Dermis blood vessel endothelial cell (primary cell): ENCODE measurements around the gene ANO4. TPM values are rescaled to one million over a fixed set of nuclear protein-coding genes. Genes with fewer than 3 reads are reported as not detected.

Experiments used
- DNase-seq: peaks from one replicate; pipeline ENCODE4 v3.0.0; 2010
- total RNA-seq: library from RNA; depleted of rRNA; stranded (reverse); fragments of >200 nt; gene quantifications from 2 replicates; pipeline ENCODE4 v1.2.3, GENCODE V29; 2014

ANO4 gene
- total RNA-seq, 1 donor from 2014 or later: 0.85 TPM

DNA sequence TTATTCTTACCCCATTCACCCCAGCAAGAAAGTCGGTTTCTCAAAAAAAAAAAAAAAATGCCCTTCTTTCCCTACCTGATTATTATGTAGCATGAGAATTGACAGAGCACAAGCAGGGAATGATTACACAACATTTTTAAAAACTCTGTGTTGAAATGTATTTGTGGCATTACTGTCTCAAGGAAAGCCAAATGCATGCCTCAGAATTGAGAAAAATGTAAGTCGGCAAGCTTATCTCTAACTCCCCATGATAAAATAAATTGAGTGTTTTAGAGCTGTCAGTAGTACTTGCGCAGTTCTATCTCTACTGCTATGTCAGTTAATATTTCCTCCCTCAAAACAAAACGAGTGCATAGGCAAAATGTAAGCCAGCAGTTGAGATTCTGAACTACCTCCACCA is 25.7 kb downstream of the ANO4 start:
- no peak for DNase-seq

DNA sequence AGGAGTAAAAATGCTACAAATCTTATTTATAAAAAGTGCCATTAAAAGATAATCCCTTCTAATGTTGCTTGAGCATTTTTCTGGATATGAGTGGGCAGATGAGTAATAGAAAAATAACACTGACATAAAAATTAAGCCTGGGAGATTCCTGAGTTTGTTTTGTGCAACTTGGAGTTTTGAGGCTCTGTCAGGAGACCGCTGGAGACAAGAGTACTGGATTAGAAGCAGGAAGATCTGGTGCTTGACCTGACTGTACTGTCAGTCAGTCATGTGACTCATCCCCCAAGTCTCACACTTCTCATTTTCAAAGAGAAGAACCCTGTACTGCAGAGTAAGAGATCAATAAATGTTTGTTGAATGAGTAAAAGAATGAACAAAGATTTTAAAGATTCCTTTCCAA is 29.4 kb downstream of the ANO4 start:
- no peak for DNase-seq

DNA sequence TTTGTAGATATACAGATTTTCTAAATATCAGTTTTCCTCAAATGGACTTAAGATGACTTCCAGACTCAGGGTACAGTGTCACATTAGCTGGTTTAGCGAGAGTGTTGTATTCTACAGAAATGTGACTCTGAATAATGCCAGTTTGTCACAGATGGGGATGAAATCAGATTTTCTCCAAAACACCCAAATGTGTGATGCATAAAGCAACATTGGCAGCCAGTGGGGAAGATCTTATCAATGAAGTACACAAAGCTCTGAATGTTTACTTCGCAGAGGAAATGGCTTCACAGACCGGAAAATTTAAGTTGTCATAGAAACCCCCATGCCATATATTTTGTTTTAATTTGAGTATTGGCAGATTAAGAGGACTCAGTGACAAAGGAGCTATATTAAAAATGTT is 29.9 kb downstream of the ANO4 start:
- no peak for DNase-seq

DNA sequence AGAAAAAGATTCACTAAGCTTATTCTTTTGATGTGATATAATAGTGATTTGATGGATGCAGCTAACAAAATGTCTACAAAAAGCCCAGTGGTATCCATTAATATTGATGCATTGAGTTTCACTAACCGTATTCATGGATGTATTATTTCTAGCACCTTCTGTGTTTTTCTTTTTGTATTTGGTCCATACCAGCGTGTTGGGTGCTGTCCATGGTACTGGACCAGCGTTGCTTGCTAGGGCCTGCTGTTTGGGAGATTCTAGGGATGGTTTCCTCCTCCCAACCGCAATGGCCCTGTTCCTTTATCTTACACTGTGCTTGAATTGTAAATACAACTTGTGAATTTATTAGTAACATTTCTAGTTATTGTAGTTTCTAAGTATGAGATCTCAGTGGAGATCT is 31.7 kb downstream of the ANO4 start:
- peak; percentile 33 for DNase-seq

DNA sequence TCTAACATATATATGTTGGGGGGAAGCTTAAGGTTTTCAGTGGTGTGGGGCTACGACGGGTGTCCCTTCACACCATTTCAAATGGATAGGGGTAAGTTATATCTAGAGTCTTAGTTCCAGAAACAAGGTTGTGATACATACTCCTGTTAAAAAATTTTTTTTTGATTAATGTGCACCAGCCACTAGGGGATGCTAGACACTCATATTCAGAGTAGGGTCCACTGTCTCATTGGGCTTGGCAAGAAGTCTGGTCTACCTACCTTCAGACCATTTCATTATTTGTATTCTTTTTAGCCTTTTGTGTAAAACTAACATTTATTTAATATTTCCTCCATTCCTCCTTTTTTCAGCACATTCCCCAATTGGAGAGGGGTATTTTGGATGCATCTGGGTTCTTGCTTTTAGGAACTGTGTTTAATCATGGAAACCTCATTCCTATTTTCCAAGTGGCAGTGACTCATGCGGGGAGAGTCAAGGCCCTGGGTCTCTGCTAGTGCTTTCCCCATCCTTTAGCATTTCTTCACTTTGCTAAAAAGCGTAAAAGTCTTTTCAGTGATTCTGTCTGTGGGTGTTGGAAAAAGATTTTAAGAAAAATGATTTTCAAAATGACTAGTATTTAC is 33.4 kb downstream of the ANO4 start:
- DNase-seq: no peak

DNA sequence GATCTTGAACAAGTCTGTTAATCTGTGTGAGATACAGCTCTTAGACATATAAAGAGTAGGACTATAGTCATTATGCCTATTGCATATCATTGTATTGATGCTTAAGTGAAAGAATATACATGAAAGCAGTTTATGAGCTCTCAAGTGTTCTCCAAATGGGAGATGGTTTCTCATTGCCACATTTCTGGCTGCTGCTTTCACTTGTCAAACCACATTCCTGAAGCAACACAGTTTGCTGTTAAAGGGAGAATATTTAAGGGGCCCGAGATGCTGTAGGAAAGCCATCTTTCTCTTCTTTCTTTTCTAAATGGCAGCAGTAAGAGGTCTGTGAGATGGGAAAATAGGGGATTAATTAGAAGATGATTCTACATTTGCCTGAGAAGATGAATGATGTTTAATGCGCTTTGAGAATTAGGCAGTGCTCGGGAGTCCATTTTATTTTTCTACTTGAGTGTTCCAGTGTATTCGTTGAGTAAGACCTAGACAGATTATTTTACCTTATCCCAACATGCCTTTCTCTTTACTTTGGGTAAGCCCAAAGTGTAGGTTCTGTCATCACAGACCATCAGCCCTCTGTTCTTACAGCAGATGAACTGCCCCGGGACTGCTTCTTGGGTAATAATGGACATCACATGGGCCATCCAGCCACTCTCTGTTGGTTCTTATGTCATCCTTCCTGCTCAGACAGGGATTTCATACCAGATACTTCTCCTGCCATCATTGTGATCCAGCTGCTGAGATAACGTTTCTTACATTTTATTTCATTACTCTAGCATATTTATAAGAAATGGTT is 35.6 kb downstream of the ANO4 start:
- no peak for DNase-seq

DNA sequence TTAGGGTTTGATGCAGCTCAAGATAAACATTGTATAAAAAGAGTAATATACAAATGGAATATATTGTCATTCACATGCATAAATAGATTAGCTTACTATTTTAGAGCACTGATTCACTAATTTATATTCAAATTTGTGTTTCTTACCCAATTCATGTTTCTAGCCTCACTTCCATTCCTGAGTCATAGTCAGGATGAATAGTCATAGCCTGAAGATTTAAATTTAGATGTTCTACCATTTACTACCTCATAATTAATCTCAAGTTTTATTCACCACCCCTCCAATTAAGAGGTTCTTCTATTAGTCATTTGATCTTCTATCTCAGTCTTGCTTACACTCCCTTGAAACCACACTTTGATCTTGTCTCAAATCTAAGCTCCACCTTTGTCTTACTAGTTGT is 38.7 kb downstream of the ANO4 start:
- DNase-seq: no peak

DNA sequence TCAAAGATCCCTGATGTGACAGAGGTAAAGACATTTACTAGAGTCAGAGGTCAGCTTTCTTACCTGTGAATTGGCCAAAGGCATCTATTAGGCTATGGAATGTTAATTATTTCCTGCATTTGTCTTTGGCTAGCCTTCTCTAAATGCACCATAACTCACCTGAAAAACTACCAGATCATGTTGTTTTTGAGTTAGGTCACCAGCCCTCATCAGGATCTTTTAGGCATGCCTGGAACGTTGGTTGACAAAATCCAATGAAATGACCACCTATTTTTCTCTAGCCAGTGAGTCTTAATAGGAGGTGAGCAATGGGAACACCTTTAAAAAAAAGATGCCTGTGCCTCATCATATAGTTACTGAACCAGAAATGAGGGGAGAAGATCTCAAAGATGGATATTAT is 46.2 kb downstream of the ANO4 start:
- no peak for DNase-seq

DNA sequence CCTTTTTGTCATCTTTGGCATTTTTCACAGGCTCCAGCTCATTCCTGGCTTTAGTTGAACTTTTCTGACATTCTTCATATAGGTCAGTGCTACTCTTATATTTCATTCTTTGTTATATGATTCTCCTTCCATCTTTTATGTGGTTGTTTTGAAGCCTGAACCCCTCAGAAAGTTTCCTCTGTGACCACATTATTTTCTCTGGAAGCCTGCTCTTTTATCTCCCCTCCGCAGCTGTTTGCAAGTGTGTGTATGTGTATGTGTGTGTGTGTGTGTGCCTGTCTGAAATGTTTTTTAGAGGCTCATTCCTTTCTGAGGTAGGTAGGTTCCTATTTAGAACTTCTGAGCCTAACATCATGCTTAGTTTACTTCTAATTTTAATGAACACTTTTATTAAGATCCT is 47.6 kb downstream of the ANO4 start:
- no peak for DNase-seq

DNA sequence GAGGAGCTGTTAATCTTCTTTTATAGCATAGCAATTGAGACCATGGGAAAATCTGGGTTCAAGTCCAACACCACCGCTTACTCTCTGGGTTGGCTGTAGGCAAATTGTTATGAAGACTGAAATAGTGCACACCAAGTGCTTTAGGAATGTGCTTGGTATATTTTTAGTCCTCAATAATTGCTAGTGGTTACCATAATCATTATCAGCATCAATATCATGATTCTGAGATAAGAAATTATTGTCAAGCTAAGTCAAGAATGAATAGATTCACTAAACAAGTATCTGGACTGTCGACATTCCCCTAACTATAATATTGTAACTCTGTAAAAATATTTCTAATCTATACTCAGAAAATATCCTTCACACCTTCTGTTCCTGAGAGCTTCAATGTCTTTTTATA is 48.5 kb downstream of the ANO4 start:
- no peak for DNase-seq

DNA sequence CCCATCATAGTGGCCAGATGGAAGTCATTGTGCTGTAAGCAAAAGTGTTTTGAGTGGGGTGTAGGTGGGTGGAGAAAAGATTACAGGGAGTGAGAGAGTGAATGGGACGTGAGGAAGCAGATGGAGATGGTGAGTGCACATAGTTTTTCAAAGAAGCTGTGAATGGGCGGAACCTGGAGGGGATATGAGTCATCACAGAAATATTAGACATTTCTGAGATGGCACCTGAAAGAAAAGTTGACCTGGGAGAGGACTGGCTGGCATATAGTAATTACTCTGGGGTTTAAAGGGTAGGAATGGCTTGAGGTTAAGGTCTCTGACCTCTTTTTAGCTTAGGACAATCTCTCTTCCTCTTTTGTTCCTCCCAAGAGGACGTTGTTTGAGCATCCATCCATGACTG is 50.5 kb downstream of the ANO4 start:
- DNase-seq: no peak

DNA sequence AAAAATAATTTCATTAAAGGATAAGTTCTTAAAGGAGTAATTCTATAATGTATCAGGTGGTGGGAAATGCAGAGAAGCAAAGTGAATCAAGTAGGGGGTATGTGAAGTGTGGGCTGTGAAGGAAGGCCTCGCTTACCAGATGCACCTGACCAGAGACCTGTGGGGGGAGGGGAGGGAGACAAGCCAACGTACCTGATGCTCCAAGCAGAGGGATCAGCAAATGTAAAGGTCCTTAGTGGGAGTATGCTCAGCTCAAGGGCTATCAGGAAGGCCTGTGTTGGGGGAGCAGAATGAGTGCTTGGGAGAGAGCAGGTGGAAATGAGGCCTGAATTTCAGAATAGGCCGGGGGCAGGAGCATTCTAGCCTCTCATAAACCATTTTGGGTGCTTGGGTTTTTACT is 57.1 kb downstream of the ANO4 start:
- no peak for DNase-seq

DNA sequence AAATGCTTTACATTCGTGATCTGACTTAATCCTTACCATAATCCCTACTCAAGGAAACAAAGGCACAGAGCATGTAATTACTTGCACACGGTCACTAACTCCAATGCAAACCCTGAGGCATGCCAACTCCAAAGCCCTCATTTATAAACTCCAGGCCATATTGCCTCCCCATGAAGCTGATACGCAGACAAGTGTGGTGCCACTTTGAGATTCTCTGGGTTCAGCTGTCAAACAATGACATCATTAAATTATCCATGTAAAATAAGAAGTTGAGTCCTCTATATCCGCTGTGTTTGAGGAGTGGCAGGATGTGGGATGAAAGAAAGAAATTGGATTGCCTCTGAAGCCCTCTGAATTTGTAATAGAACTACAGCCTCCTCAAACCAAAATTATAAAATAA is 62.8 kb downstream of the ANO4 start:
- no peak for DNase-seq

DNA sequence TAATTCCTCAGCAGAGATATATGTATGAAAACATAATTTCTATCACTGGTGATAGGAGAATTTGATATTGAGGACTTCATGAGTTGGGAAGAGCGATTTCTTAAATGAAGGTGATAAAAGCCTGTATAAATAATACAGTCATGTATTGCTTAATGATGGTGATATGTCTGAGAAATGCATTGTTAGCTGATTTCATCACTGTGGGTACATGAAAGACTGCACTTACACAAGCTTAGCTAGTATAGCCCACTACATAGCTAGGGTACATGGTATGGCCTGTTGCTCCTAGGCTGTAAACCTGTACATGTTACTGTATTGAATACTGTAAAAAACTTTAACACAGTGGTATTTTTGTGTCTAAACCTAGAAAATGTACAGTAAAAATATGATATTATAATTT is 63.4 kb downstream of the ANO4 start:
- no peak for DNase-seq

DNA sequence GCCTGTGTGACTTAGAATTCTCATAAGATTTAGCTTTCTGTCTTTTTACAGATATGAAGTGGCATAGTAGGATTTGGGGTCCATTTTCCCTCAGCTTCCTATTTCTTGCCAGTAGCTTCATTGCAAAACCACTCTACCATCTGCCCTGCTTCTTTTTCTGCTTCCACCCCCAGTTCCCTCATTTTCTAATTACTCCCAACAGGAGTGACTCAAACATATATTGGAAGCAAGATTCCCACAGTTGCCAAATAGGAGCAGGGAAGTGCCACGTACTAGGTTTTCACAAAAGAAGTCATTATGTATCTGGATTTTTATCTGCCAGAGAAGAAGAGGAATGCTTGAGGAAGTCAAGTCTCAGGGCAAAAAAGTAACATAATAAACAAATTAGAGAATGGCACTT is 64.1 kb downstream of the ANO4 start:
- DNase-seq: no peak

DNA sequence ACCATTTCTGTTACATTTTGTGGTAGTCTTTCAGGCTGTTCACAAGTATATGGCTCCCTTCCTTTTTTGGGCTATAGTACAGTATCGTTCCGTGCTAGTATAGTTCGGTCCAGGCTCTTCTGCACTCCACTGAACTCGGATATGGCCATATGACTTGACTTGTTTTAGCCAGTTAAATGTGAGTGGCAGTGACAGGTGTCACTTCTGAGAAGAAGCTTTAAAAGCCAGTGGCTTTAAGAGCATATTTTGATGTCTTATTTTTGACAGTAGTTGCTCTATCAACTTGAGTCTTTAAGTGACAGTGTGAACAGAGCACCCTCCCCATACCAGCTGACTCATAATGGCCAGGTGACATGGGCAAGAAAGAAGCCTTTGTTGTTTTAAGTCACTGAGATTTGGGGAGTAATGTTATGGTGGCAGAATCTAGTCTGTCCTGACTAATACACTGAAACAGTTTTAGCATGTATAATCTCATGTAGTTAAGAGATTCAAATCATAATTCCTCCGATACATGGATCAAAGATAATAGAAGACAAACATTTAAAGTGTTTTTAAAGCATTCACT is 64.6 kb downstream of the ANO4 start:
- no peak for DNase-seq

DNA sequence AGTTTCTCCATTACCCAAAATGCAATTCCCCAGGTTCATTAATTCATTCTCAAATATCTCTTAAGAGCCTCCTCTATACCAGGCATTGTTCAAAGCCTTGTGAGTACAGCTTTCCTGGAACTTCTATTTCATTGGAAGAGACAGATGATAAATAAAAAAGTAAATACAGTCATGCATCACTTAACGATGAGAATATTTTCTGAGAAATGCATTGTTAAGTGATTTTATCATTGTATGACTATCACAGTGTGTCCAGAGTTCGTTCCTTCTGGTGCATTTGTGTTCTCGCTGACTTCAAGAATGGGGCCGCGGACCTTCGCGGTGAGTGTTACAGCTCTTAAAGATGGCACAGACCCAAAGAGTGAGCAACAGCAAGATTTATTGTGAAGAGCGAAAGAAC is 66.0 kb downstream of the ANO4 start:
- no peak for DNase-seq

DNA sequence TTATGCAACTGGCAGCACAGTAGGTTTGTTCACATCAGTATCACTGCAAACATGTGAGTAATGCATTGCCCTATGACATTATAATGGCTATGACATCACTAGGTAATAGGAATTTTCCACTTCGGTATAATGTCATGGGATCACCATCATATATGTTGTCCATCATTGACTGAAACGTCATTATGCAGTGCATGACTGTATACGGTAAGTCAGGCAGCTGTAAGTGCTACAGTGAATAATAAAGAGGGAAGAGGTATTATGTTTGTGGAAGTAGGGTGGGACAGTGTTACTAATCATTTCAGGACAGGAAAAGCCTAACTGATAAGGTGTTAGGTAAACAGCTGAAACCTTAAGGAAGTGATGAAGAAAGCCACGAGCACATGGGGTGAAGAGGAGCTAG is 68.1 kb downstream of the ANO4 start:
- no peak for DNase-seq

DNA sequence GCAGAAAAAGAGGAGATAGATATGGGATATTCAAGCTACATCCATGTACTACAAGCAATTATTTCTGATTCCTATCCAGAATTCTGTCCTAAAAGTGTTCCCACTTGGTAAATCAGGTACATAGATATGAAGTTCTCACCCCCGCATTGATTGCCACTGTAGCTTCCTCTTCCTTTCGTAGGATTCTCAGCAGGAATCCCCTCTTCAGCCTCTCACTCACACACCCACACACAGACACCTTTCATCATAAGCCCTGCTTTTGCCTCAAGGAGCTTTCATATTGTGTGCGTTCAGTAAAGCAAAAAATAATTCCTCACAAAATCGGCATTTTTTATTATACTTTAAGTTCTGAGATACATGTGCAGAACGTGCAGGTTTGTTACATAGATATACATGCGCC is 69.8 kb downstream of the ANO4 start:
- DNase-seq: no peak

DNA sequence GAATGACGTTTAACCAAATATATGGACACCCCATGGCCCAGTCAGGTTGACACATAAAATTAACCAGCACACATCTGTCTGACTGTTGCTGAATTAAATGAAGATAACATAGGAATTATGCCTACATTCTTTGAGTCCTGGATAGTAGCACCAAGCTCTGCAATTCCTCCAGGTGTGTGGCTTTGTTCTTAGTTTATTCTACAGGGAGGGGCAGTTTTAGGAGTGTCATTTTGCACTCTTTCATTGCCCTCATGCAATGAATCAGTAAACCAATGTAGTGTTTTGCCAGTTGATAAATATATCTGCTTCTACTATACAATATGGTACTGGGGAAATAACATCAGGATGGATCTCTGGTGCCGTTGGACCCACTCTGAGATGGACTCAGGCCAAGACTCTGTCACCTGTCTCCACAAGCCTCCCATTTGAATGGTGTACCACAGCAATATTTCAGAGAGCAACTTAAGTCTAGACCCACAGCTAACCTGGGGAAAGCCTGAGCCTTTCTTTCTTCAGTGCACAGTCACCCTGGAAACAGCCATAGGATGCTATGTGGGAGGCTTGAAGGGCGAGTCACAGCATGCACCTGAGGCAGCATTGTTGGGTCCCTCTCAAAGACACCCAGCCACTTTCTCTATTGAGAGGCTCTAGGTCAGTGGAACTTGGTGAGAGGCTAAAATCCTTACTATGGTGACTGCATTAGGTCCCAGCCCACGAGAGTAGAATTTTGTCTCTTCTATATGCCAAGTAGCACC is 73.2 kb downstream of the ANO4 start:
- DNase-seq: no peak

DNA sequence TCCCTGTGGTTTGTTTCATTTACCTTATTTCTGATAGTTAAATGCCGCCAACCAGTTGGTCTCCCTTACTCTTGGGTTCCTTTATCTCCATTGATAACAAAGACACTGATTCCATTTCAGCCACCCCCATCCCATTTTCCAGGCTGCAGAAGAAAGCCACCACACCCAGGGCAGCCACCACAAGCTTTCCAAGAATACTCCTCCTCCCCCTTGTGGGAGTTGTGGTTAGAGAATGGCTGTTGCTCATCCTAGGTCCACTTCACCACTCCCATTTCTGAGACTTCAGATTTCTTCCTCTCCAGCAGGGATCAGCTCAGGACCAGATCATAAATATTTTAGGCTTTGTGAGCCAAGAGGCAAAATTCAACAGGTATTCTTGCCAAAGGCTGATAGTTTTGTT is 73.9 kb downstream of the ANO4 start:
- no peak for DNase-seq

DNA sequence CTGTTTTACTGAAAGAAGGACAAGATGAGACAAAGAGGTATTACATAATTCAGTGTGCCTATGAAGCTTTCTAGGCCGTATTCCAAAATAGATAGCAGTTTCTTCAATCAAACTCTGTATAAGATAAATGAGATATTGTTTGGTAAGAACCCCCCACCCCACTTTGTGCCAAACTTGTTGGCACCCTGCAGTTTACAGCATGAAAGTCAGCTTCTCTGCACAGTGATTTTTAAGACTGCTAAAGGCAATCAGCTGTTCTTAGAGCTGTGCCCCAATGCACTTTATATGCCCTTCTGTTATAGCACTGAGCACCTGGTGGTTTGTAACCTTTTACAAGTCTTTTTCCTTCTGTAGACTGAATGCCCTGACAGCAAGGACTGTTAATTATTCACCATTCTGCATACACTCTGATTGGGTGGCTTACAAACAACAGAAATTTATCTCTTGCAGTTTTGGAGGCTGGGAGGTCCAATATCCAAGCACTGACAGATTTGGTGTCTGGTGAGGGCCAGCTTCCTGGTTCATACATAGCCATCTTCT is 76.7 kb downstream of the ANO4 start:
- DNase-seq: no peak

DNA sequence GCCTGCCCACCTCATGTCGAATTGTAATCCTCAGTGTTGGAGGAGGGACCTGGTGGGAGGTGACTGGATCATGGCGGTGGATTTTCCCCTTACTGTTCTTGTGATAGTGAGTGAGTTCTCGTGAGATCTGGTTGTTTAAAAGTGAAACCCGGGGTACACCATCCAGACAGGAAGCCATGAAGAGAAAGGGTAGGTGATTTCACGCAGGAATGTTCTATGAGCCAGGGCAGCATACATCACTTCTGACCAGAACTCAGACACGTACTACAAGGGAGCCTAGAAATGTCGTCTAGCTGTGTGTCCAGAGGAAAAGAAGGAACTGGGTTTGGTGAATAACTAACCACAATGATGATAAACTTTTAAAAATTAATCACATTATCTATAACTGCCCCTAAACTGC is 80.6 kb downstream of the ANO4 start:
- DNase-seq: no peak
